ENCODE measurements around the gene TTC28.
"Not testable (repeated sequence)": the region's sequence is repeated elsewhere in the genome, so short reads cannot be mapped to it uniquely, and the experiment has no call there.

The TTC28 gene

GRCh38 chr22:28600546-28601143 is 79.0 kb downstream of the TTC28 start:
- DNase-seq, result peak in 1 of 2 donors; percentile 76

- DNase-seq, result no peak
Observed at GRCh38 chr22:28599693-28600092, 79.9 kb downstream of the TTC28 start.

- no peak for DNase-seq
Observed at GRCh38 chr22:28597665-28598064, 82.0 kb downstream of the TTC28 start.

GRCh38 chr22:28594797-28595462 is 84.7 kb downstream of the TTC28 start:
- DNase-seq, result peak in 1 of 2 donors; percentile 52

GRCh38 chr22:28594076-28594796 is 85.4 kb downstream of the TTC28 start:
- no peak for DNase-seq

- DNase-seq, result no peak
Observed at GRCh38 chr22:28593299-28593698, 86.3 kb downstream of the TTC28 start.

- peak in 1 of 2 donors; percentile 88 for DNase-seq
Observed at GRCh38 chr22:28589102-28589750, 90.4 kb downstream of the TTC28 start.

GRCh38 chr22:28585324-28585723 is 94.3 kb downstream of the TTC28 start:
- no peak for DNase-seq

- DNase-seq, result no peak
Observed at GRCh38 chr22:28582806-28583205, 96.8 kb downstream of the TTC28 start.

- no peak for DNase-seq
Observed at GRCh38 chr22:28581016-28581415, 98.6 kb downstream of the TTC28 start.

GRCh38 chr22:28576162-28576561 is 103.5 kb downstream of the TTC28 start:
- no peak for DNase-seq

GRCh38 chr22:28574159-28574788 is 105.4 kb downstream of the TTC28 start:
- DNase-seq, result peak in 1 of 2 donors; percentile 50

- DNase-seq, result no peak
Observed at GRCh38 chr22:28570696-28571373, 108.8 kb downstream of the TTC28 start.

- not testable (repeated sequence) for DNase-seq
Observed at GRCh38 chr22:28568974-28569373, 110.7 kb downstream of the TTC28 start.

- DNase-seq, result no peak
Observed at GRCh38 chr22:28568099-28568498, 111.5 kb downstream of the TTC28 start.

- not testable (repeated sequence) for DNase-seq
Observed at GRCh38 chr22:28566920-28567499, 112.6 kb downstream of the TTC28 start.

- no peak for DNase-seq
Observed at GRCh38 chr22:28563636-28564035, 116.0 kb downstream of the TTC28 start.

GRCh38 chr22:28562324-28562723 is 117.3 kb downstream of the TTC28 start:
- DNase-seq, result no peak

- DNase-seq, result not testable (repeated sequence)
Observed at GRCh38 chr22:28560743-28561101, 118.9 kb downstream of the TTC28 start.

GRCh38 chr22:28560046-28560742 is 119.4 kb downstream of the TTC28 start:
- no peak for DNase-seq

- no peak for DNase-seq
Observed at GRCh38 chr22:28557184-28557583, 122.5 kb downstream of the TTC28 start.

All from bone marrow (tissue), 2 donors.